Upper lobe of right lung (tissue), 1 donor: Measurements from ENCODE around the gene CFD. TPM values are rescaled to one million over a fixed set of nuclear protein-coding genes. Genes with fewer than 3 reads are reported as not detected.

ENCODE experiments used
- ATAC-seq: fragments of 200-7000 bp; cut with Tn5 transposase; one replicate; pipeline ENCODE4 v1.9.1; 2020; ENCODE audit warnings: mild to moderate bottlenecking, moderate library complexity
- DNase-seq: peaks from one replicate; pipeline ENCODE4 v3.0.0-alpha.2; 2020
- H3K27ac ChIP-seq: fragments of 200-600 bp; one replicate; pipeline ENCODE4 v1.8.0; 2022
- H3K27me3 ChIP-seq: fragments of 200-600 bp; one replicate; pipeline ENCODE4 v1.8.0; 2022; ENCODE audit warnings: mild to moderate bottlenecking
- H3K36me3 ChIP-seq: fragments of 200-600 bp; one replicate; pipeline ENCODE4 v1.8.0; 2022
- H3K4me1 ChIP-seq: fragments of 200-600 bp; one replicate; pipeline ENCODE4 v1.8.0; 2022
- H3K4me3 ChIP-seq: fragments of 200-600 bp; one replicate; pipeline ENCODE4 v1.8.0; 2022; ENCODE audit warnings: mild to moderate bottlenecking
- H3K9me3 ChIP-seq: fragments of 200-600 bp; one replicate; pipeline ENCODE4 v1.8.0; 2022
- CTCF ChIP-seq: fragments of 200-600 bp; IDR thresholded peaks from one replicate; pipeline ENCODE4 v1.8.0; 2022; ENCODE audit warnings: antibody characterized with exemption
- intact Hi-C: fragments of 100-400 bp; cut with DNase I; formaldehyde crosslinking; loops from one replicate; pipeline ENCODE4 v1.11.0; 2022
- total RNA-seq: library from RNA; stranded (reverse); fragmentation: NEBNext Ultra II Directional; extraction: Animal tissue kit (Norgen Biotek cat#: 25700); gene quantifications from one replicate; pipeline ENCODE4 v1.2.1, GENCODE V29; 2021
- donor health status: DM: no; HTN: yes; CAD: no; lungs with severe emphysema.

Gene CFD
- total RNA-seq, 1 donor from 2014 or later, result 153 TPM

DNA sequence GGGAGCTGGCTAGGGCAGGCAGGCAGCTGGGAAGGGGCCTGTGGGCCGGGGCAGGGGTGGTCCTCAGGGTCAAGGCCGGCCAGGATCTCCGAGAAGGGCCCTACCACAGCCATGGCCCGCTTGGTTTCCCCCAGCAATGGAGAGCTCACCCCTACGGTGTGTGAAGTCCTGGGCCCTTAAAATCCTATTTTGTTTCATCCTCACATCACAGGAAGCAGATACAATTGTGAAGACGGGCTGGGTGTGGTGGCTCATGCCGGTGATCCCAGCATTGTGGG, 42.6 kb downstream of the CFD start:
- H3K4me1 ChIP-seq, result no peaks in the 10 kb centered on the region
- H3K27me3 ChIP-seq, result no peaks in the 10 kb centered on the region
- intact Hi-C loops, result no loop called here
- H3K9me3 ChIP-seq, result no peaks in the 10 kb centered on the region
- TF ChIP-seq CTCF, result no peak
- ATAC-seq (no peak), DNase-seq (no peak)
- H3K4me3 ChIP-seq, result no peak overlapping the region
- peaks cover 6% of the 10 kb centered on the region for H3K36me3 ChIP-seq
- H3K27ac ChIP-seq, result no peak overlapping the region

- no peak for DNase-seq
- TF ChIP-seq CTCF, result no peak
- Histone ChIP-seq H3K4me3 (no peak overlapping the region), H3K9me3 (no peaks in the 10 kb centered on the region), H3K4me1 (no peaks in the 10 kb centered on the region), H3K27ac (no peak overlapping the region), H3K36me3 (peaks cover 4% of the 10 kb centered on the region), H3K27me3 (no peaks in the 10 kb centered on the region)
- ATAC-seq, result no peak
- intact Hi-C loops, result no loop called here
These were observed 43.2 kb downstream of the CFD start for GRCh38 chr19:902446-903226.

GRCh38 chr19:903266-903797, 43.9 kb downstream of the CFD start:
- H3K4me1 ChIP-seq, result peaks cover 1% of the 10 kb centered on the region
- no peak for DNase-seq
- H3K36me3 ChIP-seq, result peaks cover 4% of the 10 kb centered on the region
- no peaks in the 10 kb centered on the region for H3K27me3 ChIP-seq
- no peak overlapping the region for H3K4me3 ChIP-seq
- no peak for ATAC-seq
- intact Hi-C loops, result no loop called here
- no peaks in the 10 kb centered on the region for H3K9me3 ChIP-seq
- TF ChIP-seq CTCF, result no peak
- H3K27ac ChIP-seq, result no peak overlapping the region

DNA sequence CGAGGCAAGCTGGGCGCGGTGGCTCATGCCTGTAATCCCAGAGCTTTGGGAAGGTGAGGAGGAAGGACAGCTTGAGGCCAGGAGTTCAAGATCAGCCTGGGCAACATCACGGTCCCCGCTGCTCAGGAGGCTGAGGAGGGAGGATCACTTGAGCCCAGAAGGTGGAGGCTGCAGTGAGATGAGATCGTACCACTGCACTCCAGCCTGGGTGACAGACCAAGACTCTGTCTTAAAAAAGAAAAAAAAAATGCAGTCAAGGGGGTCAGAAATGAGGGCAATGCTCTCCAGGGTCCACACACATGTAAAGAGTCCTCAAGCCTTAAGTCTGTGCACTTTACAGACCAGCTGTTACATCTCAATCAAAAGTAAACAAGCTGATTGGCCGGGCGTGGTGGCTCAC, 45.1 kb downstream of the CFD start:
- no peak overlapping the region for H3K27ac ChIP-seq
- TF ChIP-seq CTCF, result no peak
- H3K4me1 ChIP-seq, result peaks cover 13% of the 10 kb centered on the region
- no peaks in the 10 kb centered on the region for H3K9me3 ChIP-seq
- ATAC-seq (no peak), DNase-seq (no peak)
- intact Hi-C loops, result no loop called here
- H3K4me3 ChIP-seq, result no peak overlapping the region
- H3K27me3 ChIP-seq, result no peaks in the 10 kb centered on the region
- H3K36me3 ChIP-seq, result peaks cover 4% of the 10 kb centered on the region

- peaks cover 19% of the 10 kb centered on the region for H3K4me1 ChIP-seq
- intact Hi-C loops, result no loop called here
- no peak for TF ChIP-seq CTCF
- H3K27me3 ChIP-seq, result no peaks in the 10 kb centered on the region
- H3K27ac ChIP-seq, result no peak overlapping the region
- no peak for ATAC-seq
- H3K9me3 ChIP-seq, result no peaks in the 10 kb centered on the region
- no peak for DNase-seq
- no peak overlapping the region for H3K4me3 ChIP-seq
- no peaks in the 10 kb centered on the region for H3K36me3 ChIP-seq
These were observed 47.0 kb downstream of the CFD start for GRCh38 chr19:906480-906879.
